ENCODE results near the gene TMEM141. TPM values are rescaled to one million over a fixed set of nuclear protein-coding genes. Genes with fewer than 3 reads are reported as not detected.
"Not testable (repeated sequence)": the region's sequence is repeated elsewhere in the genome, so short reads cannot be mapped to it uniquely, and the experiment has no call there.

Gene TMEM141
- total and polyA plus RNA-seq, 2 donors from 2014 or later, result 96.5 to 403 TPM

DNA sequence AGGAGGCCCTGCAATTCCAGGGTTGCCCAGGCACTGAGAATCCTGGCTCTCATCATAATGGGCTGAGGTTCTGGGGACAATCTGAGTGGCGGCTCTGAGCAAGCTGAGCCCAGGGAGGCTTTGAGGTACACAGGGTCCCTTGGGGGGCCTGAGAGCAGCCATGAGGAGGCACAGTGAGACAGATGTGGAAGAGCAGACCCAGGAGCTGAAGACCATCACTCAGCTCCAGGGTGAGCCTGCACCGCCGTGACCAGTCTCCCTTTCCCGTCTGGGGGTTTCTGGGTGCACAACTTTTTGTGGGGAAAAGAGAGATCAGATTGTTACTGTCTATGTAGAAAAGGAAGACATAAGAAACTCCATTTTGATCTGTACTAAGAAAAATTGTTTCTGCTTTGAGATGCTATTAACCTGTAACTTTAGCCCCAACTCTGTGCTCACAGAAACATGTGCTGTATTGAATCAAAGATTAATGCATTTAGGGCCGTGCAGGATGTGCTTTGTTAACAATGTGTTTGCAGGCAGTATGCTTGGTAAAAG is 5.2 kb downstream of the TMEM141 start, which contains the start of gene CCDC183:
Gene CCDC183 (plus strand): TSS at position 101 of the 537 bp plus-strand sequence. CDS start 60 bp downstream, at position 161.
- Histone ChIP-seq H3K9ac (ENCODE audit: low read length in 3 of 3) (no peak within 1 kb of the TSS), H3K9me3 (ENCODE audit: control insufficient read depth in 2 of 3, insufficient read depth in 1 of 3, low read length in 3 of 3) (no peaks in the 10 kb centered on the region), H3K27me3 (ENCODE audit: control insufficient read depth, insufficient read depth, low read length) (no peaks in the 10 kb centered on the region), H3K4me3 (ENCODE audit: low read length in 3 of 3) (peak within 1 kb of the TSS in 1 of 3 donors; percentile 11), H3K27ac (ENCODE audit: low read depth in 2 of 2, low read length in 2 of 2) (no peak within 1 kb of the TSS), H3K4me1 (ENCODE audit: control insufficient read depth in 2 of 3, insufficient read depth in 2 of 3, low read depth in 1 of 3, low read length in 3 of 3) (peaks cover 0 to 31% (median 3%) of the 10 kb centered on the region in 3 donors), H3K36me3 (ENCODE audit: control insufficient read depth in 2 of 3, insufficient read depth in 3 of 3, low read length in 3 of 3) (peaks cover 0 to 3% (median 3%) of the 10 kb centered on the region in 3 donors)
- TF ChIP-seq, protein P1, sequence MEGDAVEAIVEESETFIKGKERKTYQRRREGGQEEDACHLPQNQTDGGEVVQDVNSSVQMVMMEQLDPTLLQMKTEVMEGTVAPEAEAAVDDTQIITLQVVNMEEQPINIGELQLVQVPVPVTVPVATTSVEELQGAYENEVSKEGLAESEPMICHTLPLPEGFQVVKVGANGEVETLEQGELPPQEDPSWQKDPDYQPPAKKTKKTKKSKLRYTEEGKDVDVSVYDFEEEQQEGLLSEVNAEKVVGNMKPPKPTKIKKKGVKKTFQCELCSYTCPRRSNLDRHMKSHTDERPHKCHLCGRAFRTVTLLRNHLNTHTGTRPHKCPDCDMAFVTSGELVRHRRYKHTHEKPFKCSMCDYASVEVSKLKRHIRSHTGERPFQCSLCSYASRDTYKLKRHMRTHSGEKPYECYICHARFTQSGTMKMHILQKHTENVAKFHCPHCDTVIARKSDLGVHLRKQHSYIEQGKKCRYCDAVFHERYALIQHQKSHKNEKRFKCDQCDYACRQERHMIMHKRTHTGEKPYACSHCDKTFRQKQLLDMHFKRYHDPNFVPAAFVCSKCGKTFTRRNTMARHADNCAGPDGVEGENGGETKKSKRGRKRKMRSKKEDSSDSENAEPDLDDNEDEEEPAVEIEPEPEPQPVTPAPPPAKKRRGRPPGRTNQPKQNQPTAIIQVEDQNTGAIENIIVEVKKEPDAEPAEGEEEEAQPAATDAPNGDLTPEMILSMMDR (IDR thresholded peaks at IDR 0.05; ENCODE audit: borderline replicate concordance, extremely low read depth, insufficient read depth), result no peak
- intact Hi-C loops (cut with DNase I), result loop anchor here (10.0 kb wide), 1 partner anchor 148 kb away; the partner anchor contains the start of genes C8G and FBXW5
- FAIRE-seq (no peak), DNase-seq (no peak)

DNA sequence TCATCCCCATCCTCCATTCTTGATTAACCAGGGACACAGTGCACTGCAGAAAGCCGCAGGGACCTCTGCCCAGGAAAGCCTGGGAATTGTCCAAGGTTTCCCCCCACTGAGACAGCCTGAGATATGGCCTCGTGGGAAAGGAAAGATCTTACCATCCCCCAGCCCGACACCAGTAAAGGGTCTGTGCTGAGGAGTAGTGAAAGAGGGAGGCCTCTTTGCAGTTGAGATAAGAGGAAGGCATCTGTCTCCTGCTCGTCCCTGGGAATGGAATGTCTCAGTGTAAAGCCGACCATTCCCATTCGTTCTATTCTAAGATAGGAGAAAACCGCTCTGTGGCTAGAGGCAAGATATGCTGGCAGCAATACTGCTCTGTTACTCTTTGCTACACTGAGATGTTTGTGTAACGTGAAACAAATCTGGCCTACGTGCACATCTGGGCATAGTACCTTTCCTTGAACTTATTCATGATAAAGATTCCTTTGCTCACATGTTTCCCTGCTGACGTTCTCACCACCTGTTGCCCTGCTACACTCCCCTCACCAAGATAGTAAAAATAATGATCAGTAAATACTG is 5.7 kb downstream of the TMEM141 start:
- DNase-seq, result peak in 2 of 5 donors; percentile 22 to 36
- Histone ChIP-seq H3K4me3 (ENCODE audit: low read length in 3 of 3) (peak overlapping the region in 1 of 3 donors; percentile 11), H3K4me1 (ENCODE audit: control insufficient read depth in 2 of 3, insufficient read depth in 2 of 3, low read depth in 1 of 3, low read length in 3 of 3) (peaks cover 0 to 28% (median 3%) of the 10 kb centered on the region in 3 donors)
- not testable (repeated sequence) for H3K9me3 ChIP-seq (ENCODE audit: control insufficient read depth in 2 of 3, insufficient read depth in 1 of 3, low read length in 3 of 3); H3K9ac ChIP-seq (ENCODE audit: low read length in 3 of 3); H3K27me3 ChIP-seq (ENCODE audit: control insufficient read depth, insufficient read depth, low read length); H3K36me3 ChIP-seq (ENCODE audit: control insufficient read depth in 2 of 3, insufficient read depth in 3 of 3, low read length in 3 of 3); FAIRE-seq; H3K27ac ChIP-seq (ENCODE audit: low read depth in 2 of 2, low read length in 2 of 2)
- intact Hi-C loops (cut with DNase I), result loop anchor here (10.0 kb wide), 1 partner anchor 148 kb away; the partner anchor contains the start of genes C8G and FBXW5

DNA sequence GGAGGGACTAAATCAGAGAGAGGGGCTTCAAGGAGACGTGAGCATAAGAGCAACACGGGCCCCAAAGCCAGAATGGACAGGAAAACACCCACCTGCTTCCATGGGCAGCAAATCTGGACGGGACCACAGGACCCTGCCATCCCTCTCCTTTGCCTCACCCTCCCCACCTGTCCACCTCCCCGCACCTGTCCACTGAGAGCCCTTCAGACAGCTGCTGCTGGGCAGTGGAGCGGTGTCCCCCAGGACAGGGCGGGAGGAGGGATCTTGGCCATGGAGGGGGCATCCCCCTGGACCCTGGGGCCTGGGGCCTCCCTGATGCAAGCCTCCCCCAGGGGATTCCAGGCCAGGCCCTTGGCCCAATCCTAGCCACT is 7.5 kb downstream of the TMEM141 start:
- Histone ChIP-seq H3K4me1 (ENCODE audit: control insufficient read depth in 2 of 3, insufficient read depth in 2 of 3, low read depth in 1 of 3, low read length in 3 of 3) (peaks cover 0 to 17% (median 3%) of the 10 kb centered on the region in 3 donors), H3K27me3 (ENCODE audit: control insufficient read depth, insufficient read depth, low read length) (no peaks in the 10 kb centered on the region), H3K9ac (ENCODE audit: low read length in 3 of 3) (no peak overlapping the region), H3K27ac (ENCODE audit: low read depth in 2 of 2, low read length in 2 of 2) (no peak overlapping the region), H3K36me3 (ENCODE audit: control insufficient read depth in 2 of 3, insufficient read depth in 3 of 3, low read length in 3 of 3) (no peaks in the 10 kb centered on the region), H3K4me3 (ENCODE audit: low read length in 3 of 3) (no peak overlapping the region), H3K9me3 (ENCODE audit: control insufficient read depth in 2 of 3, insufficient read depth in 1 of 3, low read length in 3 of 3) (no peaks in the 10 kb centered on the region)
- intact Hi-C loops (cut with DNase I), result loop anchor here (10.0 kb wide), 1 partner anchor 146 kb away; the partner anchor contains the start of genes C8G and FBXW5
- DNase-seq (peak in 1 of 5 donors; percentile 68), FAIRE-seq (no peak)
- TF ChIP-seq, protein P1 (IDR thresholded peaks at IDR 0.05; ENCODE audit: borderline replicate concordance, extremely low read depth, insufficient read depth), result no peak
